ENCODE results near the gene SZRD1. TPM values are rescaled to one million over a fixed set of nuclear protein-coding genes. Genes with fewer than 3 reads are reported as not detected.

SZRD1 gene
- total and polyA plus RNA-seq, 9 of the 15 experiments (the other 6 are each of a cell fraction or from before 2014, with no cell fraction given) = 3.9 to 149 (median 82.5) TPM

DNA sequence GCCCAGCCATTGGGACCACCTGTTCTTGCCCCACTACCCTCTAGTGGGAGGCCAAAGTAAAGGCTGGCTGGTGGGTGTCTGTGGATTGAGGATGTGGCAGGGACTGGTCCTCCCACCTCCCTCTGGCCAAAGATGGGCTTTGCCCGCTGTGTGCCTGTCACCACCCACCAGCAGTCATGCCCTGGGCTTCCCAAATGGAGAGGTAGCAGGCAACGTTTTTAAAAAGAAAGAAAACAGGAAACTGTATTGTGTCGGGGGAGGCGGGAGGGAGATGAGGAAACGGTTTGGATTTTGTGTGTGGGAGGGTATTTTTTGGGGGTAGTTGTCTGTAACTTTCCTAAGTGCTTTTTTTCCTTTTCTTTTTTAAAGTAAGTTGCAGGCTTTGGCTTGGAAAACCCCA, 30.1 kb downstream of the SZRD1 start:
- no TSS peak for BruUV-seq (replicated peaks)
- in situ Hi-C loops (cut with MboI) = no loop called here
- 68% methylated on average over 5 of the region's 5 CpGs for WGBS (ENCODE audit: insufficient coverage, low coverage, missing lambda C conversion rate)
- peaks cover 16% of the 10 kb centered on the region for H3K79me2 ChIP-seq (ENCODE audit: control insufficient read depth, insufficient read depth, low read length)
- FAIRE-seq (no peak), DNase-seq (ENCODE audit: extremely low read depth in 1 of 4, low spot score in 3 of 4) (no peak), ATAC-seq (no peak)
- no peak overlapping the region for H3K9ac ChIP-seq (ENCODE audit: insufficient read depth in 1 of 2, low read depth in 2 of 2, low read length in 2 of 2)
- TF ChIP-seq HOMEZ (CRISPR knock-in tag; IDR thresholded peaks at IDR 0.05) = no peak
- no peak for TF ChIP-seq ZNF699 (CRISPR knock-in tag; IDR thresholded peaks at IDR 0.05; ENCODE audit: insufficient replicate concordance)
- TF ChIP-seq, protein P1, sequence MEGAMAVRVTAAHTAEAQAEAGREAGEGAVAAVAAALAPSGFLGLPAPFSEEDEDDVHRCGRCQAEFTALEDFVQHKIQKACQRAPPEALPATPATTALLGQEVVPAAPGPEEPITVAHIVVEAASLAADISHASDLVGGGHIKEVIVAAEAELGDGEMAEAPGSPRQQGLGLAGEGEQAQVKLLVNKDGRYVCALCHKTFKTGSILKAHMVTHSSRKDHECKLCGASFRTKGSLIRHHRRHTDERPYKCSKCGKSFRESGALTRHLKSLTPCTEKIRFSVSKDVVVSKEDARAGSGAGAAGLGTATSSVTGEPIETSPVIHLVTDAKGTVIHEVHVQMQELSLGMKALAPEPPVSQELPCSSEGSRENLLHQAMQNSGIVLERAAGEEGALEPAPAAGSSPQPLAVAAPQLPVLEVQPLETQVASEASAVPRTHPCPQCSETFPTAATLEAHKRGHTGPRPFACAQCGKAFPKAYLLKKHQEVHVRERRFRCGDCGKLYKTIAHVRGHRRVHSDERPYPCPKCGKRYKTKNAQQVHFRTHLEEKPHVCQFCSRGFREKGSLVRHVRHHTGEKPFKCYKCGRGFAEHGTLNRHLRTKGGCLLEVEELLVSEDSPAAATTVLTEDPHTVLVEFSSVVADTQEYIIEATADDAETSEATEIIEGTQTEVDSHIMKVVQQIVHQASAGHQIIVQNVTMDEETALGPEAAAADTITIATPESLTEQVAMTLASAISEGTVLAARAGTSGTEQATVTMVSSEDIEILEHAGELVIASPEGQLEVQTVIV (CRISPR knock-in tag; IDR thresholded peaks at IDR 0.05; ENCODE audit: borderline replicate concordance) = no peak
- no peak for TF ChIP-seq NR4A1 (CRISPR knock-in tag; IDR thresholded peaks at IDR 0.05)
- TF ChIP-seq NR4A1 (tag; IDR thresholded peaks at IDR 0.05) = no peak
- H3K4me3 ChIP-seq = no peak overlapping the region
- no peak overlapping the region for H3K4me2 ChIP-seq (ENCODE audit: insufficient read depth, low read length)
- peaks cover 70% of the 10 kb centered on the region for H3K36me3 ChIP-seq (ENCODE audit: control insufficient read depth, insufficient read depth, low read length)
- intact Hi-C loops (cut with micrococcal nuclease) = no loop called here
- H3K27me3 ChIP-seq (ENCODE audit: control insufficient read depth in 2 of 2, insufficient read depth in 2 of 2, low read length in 2 of 2) = no peaks in the 10 kb centered on the region
- peaks cover 6% of the 10 kb centered on the region for H3K9me1 ChIP-seq (ENCODE audit: control insufficient read depth, insufficient read depth, low read length)
- H3K27ac ChIP-seq (ENCODE audit: extremely low read depth, low read depth, low read length) = no peak overlapping the region
- ChIA-PET CTCF (ENCODE audit: low intra/inter-chr PET ratio) (no interaction called here), POLR2A (no interaction called here)
- peaks cover 0 to 7% of the 10 kb centered on the region in 2 experiments; a peak in 1 of 5 replicates for H3K4me1 ChIP-seq (replicated peaks in 1 of 2; ENCODE audit: control insufficient read depth in 2 of 2, insufficient read depth in 2 of 2, low read length in 2 of 2)
- peaks cover 10% of the 10 kb centered on the region; the same call in 1 of the 2 replicates for H4K20me1 ChIP-seq (replicated peaks; ENCODE audit: control insufficient read depth, insufficient read depth, low read length)
- H2AFZ ChIP-seq (ENCODE audit: low read depth, low read length) = no peak overlapping the region
- no peaks in the 10 kb centered on the region for H3K9me3 ChIP-seq (replicated peaks; ENCODE audit: control insufficient read depth, insufficient read depth, low read depth, low read length)
